ENCODE measurements around the gene TADA1.
A peak's percentile ranks its signal among the peaks of the same experiment; 100 is the strongest.

TADA1 gene, protein sequence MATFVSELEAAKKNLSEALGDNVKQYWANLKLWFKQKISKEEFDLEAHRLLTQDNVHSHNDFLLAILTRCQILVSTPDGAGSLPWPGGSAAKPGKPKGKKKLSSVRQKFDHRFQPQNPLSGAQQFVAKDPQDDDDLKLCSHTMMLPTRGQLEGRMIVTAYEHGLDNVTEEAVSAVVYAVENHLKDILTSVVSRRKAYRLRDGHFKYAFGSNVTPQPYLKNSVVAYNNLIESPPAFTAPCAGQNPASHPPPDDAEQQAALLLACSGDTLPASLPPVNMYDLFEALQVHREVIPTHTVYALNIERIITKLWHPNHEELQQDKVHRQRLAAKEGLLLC

DNA sequence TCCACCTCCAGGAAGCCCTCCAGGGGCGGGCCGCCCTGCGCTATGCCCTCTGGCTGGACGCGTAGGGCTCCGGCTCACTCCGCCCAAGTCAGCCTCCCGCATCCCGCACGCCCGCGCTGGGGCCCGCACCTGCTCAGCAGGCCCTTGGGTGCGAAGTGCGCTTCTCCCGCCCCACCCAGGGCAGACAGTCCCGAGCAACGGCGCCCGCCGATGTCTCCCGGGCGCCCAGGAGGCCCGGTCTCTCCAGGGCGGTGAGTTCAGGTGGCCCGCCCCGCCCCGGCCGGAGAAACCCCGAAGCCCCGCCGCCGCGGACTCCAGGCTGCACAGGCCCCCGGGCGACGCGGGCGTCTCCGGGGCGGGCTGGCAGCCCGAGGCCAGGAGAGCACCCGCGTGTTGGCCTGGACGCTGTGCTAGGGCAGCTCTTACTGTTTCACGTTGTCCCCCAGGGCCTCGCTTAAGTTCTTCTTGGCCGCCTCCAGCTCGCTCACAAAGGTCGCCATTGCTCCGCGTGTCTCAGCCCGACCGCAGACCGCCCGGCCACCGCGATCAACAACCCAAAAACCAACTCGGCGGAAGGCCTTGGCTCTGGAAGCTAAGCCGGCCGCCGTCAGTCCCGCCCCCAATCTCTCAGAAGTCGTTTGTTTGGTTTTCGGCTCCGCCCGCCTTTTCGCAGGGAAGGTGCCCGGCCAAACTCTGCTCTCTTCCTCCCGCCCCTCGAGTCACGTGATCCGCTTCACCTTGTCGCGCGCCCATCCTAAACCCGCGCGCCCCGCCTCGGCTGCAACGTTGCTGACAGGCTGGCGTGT, at the start of gene TADA1:
Gene TADA1, minus strand, starts transcription at position 531 of the 806 bp plus-strand sequence. Its CDS starts 31 bp downstream, at position 500.
- peak; percentile 98 for DNase-seq

DNA sequence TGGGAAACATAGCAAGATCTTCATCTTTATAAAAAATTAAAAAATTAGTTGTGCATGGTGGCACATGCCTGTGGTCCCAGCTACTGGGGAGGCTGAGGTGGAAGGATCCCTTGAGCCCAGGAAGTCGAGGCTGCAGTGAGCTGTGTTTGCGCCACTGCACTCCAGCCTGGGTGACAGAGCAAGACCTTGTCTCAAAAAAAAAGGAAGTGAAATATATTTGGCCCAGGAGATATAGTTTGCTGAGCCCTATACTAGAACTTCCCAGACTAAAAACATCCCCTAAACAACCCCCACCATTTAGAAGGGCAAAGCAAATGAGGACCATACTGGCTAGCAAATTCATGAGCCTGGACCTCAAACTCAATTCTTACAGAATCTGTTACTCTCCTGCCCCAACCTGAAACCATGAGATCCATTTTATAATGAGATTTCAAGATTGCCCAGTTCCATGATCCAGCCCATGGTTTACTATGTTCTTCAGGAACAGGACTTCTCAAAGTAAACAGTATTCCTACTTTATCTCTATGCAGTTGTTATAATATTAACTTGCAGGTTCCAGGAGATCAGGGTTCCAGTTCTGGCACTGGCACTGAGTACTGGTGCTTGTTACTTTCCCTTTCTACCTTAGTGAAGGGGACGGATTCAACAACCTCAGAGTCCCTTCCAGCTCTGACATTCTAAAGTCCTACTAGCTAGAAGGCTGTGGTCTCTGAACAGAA, 48.9 kb upstream of the TADA1 start:
- DNase-seq: no peak

DNA sequence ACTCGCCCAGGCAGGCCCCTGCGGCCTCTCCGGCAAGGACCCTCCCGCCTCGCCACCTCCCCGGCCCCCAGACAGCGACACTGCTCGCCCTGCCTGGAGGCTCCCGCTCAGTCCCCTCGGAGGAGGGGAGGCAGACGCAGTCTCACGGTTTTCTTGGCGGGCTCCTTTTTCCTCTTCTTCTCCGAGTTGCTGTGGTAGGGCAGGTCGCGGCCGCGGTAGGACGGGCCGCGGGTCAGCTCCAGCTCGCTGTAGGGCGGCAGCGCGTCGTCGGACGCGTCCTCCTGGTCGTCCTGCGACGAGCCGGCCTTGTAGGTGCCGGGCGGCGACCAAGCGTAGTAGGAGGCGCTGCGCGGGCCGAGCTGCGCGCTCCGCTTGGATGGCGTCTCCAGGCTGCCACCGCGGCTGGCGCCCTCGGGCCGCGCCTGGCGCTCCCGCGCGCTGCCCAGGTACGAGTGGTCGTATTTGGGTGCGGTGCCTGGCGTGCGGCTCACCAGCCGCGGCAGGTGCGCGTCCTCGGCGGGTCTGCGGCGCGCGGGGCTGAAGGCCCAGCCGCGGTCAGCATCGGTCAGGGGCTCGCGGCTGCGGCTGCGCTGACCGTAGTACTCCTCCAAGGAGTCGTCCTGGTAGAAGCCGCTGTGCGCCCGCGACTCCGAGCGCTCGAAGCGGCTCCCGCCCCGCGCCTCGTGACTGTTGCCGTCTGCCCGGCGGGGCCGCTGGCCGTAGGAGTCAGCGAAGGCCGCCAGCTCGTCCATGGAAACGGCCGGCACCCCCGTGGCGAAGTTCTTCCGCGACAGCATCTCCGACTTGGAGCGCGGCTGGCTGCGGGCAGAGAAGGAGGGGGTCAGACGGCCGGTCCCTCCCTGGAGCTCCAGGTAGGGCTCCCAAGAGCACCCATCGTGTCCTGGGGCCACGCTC, 44.8 kb upstream of the TADA1 start:
- DNase-seq: no peak

DNA sequence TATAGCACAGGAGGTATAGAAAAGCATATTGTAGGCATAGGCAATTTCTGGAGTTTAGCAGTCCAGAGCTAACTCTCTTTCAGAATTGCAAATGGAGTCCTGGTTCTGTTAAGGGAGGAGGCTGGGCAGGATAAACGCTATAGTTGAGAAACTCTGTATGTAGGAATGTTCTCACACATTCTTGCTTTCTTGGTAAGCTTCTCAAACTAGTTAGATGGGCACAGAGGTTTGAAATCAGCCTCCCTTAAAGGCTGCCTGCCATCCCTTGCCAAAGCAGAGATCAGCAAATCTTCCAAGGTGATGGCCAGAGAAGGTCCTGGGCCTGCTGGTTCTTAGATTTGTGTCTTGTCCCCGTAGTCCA, 42.9 kb upstream of the TADA1 start:
- DNase-seq: no peak

DNA sequence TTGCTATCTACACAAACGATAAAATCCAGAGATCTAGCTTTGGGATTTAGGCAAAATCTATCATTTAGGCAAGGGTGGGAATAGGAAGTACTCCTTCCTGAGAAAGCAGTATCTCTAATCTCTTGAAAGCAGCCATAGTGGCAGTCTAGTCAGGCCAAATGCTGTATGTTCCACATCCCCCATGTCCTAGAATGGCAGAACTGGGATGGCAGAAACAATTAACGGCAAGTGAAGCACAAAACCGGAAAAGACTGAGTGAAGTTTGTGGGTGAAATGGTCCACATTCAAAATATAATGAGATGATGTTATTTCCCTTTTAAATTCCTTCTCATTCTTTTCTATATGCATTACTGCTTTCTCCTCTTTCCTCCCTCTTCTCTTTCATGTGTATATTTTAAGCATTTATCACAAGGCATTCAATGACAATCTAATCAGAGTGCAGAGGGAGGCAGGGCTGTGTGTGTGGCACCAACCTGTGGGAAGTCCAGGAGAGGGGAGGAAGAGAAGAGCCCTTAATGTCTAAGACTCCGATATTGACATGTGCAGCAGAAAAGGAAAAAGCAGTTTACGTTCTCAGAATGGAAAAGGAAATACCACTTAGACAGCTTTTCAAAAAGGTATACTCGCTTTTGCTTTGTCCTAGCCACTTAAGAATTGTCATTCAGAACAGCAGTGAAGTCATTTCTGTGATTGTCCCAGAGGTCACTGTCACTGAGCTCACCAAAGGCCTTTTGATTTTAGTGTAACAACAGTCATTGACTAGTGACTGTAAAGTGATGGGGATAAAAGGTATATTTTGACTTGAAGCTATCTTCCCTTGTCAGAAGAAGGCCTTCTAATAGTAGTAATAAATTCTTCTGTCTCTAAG, 42.3 kb upstream of the TADA1 start:
- no peak for DNase-seq

DNA sequence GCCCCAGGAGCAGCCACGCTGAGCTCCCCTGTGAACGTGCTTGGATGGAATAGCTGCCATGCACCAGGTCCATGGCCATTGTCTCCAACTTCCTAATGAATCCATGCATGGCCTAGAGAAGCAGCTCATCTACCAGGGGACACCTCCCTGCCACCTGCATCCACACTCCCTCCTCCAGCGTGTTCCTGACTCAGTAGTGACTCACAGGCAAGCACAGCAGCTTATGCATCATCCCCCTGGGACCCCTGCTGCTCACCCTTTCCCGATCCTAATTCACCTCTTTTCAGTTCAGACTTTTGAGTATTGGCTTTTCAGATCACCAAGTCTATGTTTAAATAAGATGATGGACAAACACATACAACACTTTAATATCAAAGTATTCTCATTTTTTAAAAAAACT, 39.9 kb upstream of the TADA1 start:
- DNase-seq: no peak

DNA sequence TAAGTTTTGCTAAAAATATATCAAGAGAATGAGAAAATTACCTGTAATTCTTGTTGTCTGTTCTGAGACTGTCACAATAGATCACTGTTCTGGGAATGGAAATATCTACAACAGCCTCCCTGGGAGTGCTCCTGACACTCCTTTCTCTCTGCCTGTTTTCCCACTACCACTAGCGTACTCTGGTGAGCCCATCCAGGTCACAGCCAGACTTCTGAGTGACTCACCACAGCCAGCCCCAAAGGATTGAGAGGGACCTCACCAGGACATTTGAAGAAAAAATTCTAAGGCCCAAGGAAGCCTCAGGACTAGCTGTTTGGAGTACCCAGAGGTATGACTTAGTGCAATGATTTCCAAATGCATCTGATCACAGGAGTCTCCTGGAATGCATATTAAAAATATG, 39.0 kb upstream of the TADA1 start:
- no peak for DNase-seq

DNA sequence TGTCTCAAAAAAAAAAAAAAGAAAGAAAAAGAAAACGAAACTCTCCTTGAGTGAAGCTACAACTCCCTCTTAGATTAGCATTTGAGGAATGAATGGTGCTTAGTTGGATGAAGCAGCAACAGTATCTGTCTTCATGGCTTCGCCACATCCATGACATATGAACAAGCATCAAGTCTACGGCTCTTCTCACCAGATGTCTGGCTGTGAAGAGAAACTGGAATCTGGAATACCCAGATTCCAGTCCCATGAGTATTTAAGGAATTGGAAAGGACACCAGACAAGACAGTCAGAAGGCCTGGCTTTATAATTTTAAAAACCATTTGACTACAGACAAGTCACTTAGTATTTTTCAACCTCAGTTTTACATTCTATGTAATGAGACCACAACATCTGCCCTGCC, 38.0 kb upstream of the TADA1 start:
- no peak for DNase-seq

DNA sequence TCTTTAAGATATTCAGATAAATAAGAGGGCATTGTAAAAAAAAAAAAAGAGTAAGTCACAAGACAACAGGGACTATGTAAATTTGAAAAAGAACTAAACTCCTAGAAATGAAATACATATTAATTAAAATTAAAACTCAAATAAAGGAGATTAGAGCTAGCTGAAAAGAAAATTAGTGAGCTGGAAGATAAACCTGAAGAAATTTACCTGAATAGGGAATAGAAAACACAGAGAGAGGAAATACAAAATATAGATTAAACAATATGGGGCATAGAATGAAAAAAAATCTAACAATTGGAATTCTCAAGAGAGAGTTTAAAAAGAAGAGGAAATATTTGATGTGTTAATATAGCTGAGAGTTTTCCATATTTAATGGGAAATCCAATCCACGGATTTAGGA, 35.6 kb upstream of the TADA1 start:
- DNase-seq: no peak

DNA sequence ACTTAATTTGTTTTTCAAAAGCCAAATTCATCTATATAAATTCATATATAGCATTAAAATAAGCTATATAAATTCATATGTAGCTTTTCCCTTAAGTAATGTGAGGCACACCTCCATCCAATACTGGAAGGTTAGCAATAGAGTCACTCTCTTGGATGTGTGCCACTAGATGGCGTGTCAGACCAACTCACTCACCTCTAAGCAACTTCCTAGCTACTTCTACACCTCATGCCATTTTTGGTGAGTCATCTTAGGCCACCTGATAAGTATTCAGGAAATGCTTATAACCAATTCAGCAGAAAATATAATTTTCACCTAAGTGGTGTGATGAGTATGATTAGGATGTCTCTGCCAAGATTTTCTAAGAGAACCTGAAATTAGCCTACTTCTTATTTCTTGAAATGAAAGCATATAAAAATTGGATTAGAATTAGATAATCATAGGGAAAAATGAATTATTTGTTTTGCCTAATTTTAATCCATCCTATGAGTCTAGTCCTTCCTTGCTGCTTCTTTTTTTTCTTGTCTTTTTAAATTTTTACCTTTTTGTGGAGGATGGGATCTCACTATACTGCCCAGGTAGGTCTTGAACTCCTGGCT, 34.4 kb upstream of the TADA1 start:
- DNase-seq: peak; percentile 49

DNA sequence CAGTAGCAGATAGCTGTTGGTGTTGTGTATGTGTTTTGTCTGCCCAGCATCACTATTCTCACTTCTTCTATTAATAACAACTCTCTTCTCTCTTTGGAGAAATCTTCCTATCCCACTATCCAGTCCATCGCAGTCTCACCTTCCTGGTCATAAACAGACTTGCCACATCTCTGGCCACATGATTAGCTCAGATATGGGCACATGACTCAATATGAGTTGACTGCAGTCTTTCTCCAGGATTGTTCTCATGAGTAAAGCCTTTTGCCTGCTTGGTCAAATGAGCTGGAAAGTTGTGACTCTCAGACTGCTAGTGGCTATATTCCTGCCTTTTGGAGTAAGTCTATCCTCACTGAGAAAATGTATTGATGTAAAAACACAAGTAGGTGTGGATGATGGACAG, 32.9 kb upstream of the TADA1 start:
- DNase-seq: no peak

DNA sequence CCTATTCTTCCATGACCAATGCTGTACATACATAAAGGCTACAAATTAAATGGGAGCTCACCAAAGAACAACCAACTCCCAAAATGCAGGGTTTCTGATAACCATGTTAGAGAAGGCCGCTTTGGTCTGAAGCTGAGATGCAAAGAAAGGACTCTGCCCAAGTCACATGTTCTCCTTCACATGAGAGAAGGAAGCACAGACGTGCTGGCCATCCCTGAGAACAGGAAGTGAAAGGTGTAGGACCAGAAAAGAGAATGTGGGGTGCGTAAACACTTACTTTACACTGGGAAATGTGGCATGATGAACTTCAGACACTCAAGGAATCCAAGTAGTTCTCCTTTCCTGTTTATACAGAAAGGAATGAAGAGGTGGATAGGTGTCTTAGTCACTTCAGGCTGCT, 31.7 kb upstream of the TADA1 start:
- DNase-seq: no peak

DNA sequence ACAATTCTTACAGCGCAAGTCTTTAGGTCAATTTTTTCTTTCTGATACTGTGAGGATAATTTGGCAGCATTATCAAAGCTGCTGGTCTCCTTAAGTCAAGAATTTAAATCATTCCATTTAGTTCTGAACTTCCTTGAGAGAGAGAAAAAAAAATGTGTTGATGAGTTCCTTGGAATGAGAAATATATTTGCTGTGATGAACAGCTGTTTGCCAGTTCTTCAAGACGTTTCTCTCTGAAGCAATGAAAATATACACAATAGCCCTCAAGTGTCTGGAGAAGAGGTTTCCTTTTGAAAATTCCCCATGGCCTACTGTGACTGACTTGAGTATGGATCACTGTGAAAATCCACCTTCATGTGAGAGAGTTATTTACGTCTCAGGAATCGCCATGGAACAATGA, 31.0 kb upstream of the TADA1 start:
- DNase-seq: no peak

DNA sequence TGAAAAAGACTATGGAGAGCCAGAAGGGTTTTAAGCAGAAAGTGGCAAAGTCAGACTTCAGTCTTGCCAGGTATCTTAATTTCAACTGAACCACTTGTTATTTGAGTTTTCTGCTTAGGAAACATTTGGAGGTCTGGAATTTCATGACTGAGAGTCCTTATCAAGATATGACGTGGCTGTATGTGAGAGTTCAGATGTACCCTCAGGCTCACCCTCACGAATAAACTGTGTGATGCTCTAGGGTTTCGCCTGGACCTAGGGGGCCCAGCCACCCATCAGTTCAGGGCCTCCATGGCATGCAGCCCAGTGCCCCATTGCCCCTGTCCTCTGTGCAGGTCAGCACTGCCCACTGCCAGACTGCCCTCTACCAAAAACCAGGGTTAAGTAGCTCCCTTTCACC, 30.6 kb upstream of the TADA1 start:
- no peak for DNase-seq

DNA sequence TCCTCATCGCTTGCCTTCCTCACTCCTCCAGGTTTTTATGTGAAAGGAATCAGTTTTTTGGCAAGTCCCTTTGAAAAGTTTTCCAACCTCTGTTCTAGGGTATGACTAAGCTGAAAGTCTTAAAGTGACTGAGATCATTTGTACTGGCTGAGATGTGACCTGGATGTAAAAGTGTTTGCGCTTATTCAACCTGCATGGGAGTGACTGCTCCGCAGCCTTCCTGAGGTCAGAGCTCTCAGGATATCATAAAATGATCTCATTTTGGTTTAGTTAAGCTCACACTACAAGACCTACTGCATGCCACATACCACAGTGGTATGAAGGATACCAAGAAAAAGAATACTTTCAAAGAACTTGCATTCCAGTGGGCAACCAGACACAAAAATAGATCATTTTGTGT, 29.8 kb upstream of the TADA1 start:
- DNase-seq: no peak

DNA sequence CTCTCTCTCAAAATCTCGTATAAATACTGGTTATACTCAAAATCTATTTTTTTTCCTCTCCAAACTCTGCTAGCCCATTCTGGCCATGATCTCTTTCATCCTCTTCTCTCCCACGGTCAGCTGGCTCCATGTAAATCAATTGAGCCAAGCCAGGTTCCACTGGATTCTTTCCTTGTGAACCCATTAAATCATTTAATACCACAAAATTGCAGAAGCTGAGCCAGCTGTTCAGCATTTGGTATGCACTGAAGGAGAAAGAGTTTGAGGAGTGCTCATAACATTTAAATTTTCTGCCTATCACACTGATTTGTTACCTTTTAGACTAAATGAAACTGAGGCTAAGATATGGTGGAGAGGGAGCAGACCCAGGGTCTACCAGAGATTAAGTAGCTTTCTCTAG, 29.1 kb upstream of the TADA1 start:
- DNase-seq: no peak

DNA sequence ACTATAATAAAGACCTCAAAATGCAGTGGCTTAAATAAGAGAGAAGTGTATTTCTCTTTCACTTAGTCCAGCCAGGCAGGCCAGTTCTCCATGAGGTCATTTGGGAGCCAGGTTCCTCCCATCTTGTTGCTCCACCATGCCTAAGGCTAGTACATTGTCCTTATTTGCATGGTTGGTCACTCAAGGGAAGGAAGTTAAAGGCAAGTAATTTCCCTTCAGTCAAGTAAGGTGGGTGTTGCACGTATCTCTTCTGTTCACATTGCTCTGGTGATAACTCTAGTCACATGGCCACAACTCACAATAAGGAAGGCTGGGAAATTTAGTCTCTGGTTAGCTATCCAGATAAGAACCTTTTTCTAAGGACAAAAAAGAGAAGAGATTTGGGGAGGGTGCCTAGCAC, 27.2 kb upstream of the TADA1 start:
- no peak for DNase-seq

DNA sequence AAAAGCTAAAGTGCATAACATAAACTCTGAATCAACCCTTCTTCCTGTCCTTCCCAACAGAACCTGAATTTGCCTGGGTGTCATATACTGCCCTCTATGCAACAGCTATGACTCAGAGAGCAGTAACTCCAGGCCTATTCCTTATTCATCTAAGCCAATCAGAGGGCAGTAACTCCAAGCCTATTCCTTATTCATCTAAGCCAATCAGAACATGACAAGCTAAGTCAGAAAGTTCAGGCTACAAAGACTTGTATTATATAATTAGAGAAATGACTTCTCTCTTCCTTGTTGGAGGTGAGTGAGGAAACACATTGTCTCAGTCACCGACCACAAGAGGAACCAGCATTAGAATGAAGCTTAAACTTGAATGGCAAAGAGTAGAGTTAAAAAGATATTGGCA, 26.2 kb upstream of the TADA1 start:
- DNase-seq: no peak

DNA sequence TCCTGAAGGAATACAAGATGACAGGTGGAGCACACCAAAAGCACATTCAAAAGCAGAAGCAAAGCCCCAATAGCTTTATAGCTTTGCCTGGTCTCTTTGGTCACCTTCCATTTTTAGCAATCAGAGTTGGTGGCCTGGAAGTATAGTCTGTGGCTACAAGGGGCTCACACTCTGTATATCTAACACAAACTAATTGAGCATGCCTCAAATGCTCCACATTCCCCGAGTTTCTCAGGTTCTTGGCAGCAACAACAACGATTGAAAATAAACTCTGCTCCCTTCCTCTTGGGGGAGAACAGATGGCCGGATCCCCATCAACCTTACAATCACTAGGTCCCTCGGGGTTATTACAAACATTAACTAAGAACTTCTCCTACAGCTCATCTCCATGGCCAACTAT, 24.9 kb upstream of the TADA1 start:
- no peak for DNase-seq

DNA sequence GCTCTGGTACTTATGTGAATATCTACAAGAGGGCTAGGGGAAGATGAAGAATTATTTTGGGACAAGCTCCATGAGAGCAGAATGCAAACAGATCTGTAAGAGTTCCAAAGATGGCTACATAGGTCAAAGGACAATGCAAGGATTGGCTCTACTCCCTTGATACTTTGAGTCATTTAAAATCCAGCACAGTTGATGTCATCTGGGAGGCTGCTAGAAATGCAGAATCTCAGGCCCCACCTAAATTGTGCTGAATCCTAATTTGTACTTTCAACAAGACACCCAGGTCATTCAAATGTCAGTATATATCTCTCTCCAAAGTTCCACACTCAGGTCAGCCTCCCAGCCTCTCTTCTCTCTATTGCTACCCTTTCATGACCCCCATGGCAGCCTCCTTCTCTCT, 23.7 kb upstream of the TADA1 start:
- DNase-seq: no peak

DNA sequence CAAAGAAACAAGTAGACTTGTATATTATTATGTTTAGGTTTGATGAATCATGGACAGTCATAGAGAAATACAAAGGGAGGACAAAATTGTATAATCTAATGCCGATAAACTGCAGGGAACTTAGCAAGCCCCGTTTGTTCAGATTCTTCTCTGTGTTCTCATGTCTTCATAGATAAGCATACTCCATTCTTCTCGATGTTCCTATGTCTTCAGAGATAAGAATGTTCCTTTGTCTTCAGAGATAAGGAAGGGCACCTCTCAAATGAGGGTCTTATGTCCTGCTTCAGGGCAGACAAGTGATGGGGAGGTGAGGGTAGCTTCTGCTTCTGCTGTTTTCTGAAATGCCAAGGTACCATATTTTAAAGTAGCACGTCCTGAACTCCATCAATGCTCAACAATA, 19.7 kb upstream of the TADA1 start:
- DNase-seq: no peak

Measured in NK-92 treated with Interleukin-12 subunit alpha and Interleukin-12 subunit beta, amount 100 ng/mL, for 24 hours (cell line).